WTC11 (cell line): ENCODE data around the gene ABCG1.

Experiments
- CTCF ChIP-seq: fragments of 200-600 bp; IDR thresholded peaks from 2 replicates; pipeline ENCODE4 v1.8.0; 2022; ENCODE audit warnings: antibody characterized with exemption
- RORB ChIP-seq: fragments of 250-450 bp; sonication (Bioruptor Pico); IDR thresholded peaks from 2 replicates; pipeline ENCODE4 v1.9.0; 2021; ENCODE audit warnings: mild to moderate bottlenecking

DNA sequence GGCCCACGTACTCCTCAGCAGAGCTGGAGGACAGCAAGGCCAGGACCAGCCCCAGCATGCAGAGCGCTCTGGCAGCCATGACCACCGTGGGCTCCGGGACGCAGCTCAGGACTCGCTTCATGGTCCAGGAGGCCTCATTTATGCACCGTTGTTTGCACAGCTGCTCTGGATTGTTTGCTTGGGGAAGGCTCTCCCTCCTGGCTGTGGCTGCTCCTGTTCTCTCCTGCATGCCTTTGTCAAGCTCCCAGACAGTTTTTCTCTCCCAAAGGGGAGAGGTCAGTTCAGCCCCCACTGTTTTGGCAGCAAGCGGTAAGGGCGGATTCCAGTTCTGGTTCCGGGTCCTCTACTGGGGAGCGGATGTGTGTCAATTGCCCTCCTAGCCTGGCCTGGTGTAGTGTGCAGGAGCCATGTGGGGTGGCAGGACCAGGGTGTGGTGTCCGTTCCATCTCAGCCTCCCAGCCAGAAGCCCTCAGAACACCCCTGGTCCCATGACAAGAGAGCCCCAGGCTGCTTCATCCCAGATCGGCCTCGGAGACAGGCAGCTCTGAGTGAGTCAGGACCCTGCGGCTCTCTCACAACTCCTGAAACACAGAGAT lies 96.5 kb downstream of the ABCG1 start, which contains the start of gene TFF3:
- TF ChIP-seq CTCF (no peak), RORB (CRISPR knock-in tag) (no peak)
